HG02642 (cell line): Measurements from ENCODE around the gene TXNDC17.
"Not testable (repeated sequence)": the region's sequence is repeated elsewhere in the genome, so short reads cannot be mapped to it uniquely, and the experiment has no call there.

ENCODE experiments used
- ATAC-seq: cut with Tn5 transposase; IDR thresholded peaks from one replicate; pipeline ENCODE4 v1.9.1; 2021; ENCODE audit warnings: mild to moderate bottlenecking; ENCODE audit not compliant: unreplicated experiment, poor library complexity

Gene TXNDC17

DNA sequence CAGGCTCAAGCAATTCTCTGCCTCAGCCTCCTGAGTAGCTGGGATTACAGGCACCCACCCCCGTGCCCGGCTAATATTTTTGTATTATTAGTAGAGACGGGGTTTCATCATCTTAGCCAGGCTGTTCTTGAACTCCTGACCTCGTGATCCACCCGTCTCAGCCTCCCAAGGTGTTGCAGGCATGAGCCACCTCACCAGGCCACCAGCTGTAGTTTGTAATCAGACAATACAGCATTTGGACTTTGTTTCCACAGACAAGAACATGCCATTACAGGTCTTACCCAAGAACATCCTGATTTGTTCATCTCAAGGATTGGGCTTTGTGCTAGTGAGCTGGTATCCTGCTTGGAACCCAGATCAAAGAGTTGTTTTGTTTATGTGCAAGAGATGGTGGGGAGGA lies 40.8 kb downstream of the TXNDC17 start:
- ATAC-seq, result no peak

- no peak for ATAC-seq
These were observed 41.5 kb downstream of the TXNDC17 start for GRCh38 chr17:6682339-6682738.

DNA sequence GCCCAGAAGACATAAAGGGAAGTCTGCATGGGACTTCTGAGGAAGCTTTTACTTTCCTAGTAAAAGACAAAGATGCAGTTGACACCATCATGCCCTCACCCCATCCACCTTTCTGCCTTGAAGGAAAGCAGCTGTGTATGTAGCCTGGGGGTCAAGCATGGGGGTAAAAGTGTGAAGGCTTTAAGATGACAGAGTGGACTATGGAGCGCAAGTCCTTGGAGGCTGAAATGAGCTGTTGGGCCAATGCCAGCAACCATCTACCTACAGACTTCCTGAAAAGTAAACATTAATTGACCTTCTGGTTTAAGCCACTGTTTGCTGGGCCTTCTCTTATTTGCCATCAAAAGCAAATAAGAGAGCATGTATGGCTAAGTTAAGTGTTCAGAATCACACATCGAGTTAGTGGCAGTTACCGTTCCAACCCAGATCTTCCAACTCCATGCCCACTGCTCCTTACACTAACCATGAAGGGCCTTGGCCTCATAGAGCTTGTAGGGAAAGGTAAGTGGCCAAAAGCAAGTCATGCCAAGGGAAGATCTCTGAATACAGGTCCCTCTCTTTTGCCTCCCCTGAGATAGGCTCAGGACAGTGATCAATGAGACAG lies 42.3 kb downstream of the TXNDC17 start:
- no peak for ATAC-seq

- no peak for ATAC-seq
These were observed 43.0 kb downstream of the TXNDC17 start for GRCh38 chr17:6683730-6684459.

GRCh38 chr17:6684460-6684783 lies 43.6 kb downstream of the TXNDC17 start:
- ATAC-seq, result no peak

DNA sequence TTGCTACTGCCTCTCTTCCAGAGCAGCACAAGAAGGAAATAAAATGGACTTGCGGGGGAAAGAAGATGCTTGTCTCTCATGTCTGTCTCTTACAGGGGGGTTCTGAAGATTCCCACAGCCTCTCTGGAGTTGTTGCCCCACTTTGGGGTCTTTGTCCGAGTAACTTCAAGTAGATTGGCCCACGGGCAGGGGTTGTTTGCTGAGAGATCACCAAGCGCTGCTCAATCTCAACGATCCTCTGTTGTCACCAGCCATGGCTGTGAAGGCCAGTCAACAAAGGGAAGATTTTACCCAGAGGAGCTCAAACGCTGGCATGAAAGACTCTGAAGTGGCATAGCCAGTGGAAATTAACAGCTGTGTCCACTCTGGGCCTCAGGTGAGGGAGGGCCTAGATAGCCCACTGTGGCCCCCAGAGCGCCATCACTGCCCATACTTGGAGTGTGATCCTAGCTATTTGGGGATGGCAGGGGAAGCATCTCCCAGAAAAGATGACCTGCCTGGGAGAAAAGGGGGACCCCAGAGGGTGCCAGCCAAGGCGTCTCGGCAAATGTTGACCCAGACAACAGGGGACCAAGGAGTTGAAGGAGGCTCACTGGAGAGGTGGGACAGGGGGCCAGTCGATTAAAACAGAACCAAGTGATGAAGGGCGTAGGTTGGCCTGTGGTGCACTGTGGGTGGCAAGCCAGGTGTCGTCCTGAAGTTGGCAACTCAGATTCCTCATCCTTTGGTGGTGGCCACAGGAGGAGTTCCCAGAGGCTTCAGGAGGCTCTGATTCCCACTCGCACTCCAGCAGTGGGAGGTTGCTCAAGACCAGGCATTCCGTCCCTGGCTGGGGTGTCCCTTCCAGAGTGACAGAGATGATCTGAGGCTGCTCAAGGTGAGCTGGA lies 44.3 kb downstream of the TXNDC17 start:
- ATAC-seq, result no peak

- ATAC-seq, result no peak
These were observed 45.2 kb downstream of the TXNDC17 start for GRCh38 chr17:6686026-6686425.

DNA sequence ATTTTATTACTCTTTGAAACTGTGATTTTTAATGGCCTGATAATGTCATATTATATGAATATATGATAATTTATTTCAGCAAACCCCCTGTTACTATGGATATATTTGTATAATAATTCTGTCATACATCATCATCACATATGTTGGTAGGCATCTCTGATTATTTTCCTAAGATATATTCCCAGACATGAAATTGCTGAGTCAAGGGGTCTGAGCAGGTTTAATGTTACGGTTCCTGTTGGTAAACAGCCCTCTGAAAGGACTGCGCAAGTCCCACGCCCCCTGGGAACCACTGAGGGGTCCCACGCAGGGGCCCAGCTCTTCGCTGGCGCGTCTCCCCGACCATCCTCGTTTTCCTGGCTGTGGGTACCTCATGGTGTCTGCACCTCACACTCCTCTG lies 48.1 kb downstream of the TXNDC17 start:
- no peak for ATAC-seq

- no peak for ATAC-seq
These were observed 49.8 kb downstream of the TXNDC17 start for GRCh38 chr17:6690641-6691040.

DNA sequence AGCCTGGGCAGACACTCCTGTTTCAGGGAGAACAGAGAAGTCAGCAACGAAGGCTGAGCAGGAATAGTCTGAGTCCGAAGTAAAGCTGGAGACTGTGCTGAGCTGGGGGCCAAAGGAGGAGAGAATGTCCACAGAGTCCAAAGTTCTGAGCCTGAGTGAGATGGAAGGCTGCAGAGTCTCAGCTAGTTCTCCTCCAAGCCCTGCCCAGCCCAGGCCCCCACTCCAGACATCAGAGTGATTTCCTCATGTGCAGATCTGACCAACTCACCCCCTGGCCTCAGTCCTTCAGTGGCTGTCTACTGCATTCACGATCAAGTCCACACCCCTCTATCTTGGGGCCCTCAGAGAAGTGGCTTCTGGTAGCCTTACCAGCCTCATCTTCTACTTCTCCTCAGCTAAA lies 50.7 kb downstream of the TXNDC17 start:
- ATAC-seq, result no peak

- not testable (repeated sequence) for ATAC-seq
These were observed 51.1 kb downstream of the TXNDC17 start for GRCh38 chr17:6691958-6692357.
